Retinal pigment epithelial cell (primary cell): ENCODE data around the gene GPS1.
A peak's percentile ranks its signal among the peaks of the same experiment; 100 is the strongest.

ENCODE experiments used
- DNase-seq: peaks from one replicate; pipeline ENCODE4 v3.0.0-alpha.2; 2010; ENCODE audit warnings: low read depth
- H3K4me3 ChIP-seq: 2 replicates; pipeline ENCODE4 v1.5.1; 2011; ENCODE audit warnings: mild to moderate bottlenecking, low read length, control low read depth, moderate library complexity
- TF ChIP-seq, protein P1 (sequence below): conservative IDR thresholded peaks from 2 replicates; pipeline ENCODE4 v1.5.1; 2011; ENCODE audit warnings: low read depth, low read length, control low read depth, inconsistent platforms

Gene GPS1

DNA sequence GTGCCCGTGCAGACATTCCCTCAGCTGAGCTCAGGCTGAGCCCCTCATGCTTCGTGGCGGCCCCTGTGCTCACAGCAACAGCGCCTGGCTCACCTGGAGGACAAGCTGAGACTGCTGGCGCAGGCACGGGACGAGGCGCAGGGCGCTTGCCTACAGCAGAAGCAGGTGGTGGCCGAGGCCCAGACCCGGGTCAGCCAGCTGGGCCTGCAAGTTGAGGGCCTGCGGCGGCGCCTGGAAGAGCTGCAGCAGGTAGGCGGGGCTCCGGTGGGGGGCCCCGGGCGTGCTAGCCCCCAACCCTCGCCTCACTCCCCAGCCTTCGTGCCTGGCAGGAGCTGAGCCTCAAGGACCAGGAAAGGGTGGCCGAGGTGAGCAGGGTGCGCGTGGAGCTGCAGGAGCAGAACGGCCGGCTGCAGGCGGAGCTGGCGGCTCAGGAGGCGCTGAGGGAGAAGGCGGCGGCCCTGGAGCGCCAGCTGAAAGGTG, 21.7 kb upstream of the GPS1 start:
- TF ChIP-seq, protein P1, sequence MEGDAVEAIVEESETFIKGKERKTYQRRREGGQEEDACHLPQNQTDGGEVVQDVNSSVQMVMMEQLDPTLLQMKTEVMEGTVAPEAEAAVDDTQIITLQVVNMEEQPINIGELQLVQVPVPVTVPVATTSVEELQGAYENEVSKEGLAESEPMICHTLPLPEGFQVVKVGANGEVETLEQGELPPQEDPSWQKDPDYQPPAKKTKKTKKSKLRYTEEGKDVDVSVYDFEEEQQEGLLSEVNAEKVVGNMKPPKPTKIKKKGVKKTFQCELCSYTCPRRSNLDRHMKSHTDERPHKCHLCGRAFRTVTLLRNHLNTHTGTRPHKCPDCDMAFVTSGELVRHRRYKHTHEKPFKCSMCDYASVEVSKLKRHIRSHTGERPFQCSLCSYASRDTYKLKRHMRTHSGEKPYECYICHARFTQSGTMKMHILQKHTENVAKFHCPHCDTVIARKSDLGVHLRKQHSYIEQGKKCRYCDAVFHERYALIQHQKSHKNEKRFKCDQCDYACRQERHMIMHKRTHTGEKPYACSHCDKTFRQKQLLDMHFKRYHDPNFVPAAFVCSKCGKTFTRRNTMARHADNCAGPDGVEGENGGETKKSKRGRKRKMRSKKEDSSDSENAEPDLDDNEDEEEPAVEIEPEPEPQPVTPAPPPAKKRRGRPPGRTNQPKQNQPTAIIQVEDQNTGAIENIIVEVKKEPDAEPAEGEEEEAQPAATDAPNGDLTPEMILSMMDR: no peak
- DNase-seq: no peak
- H3K4me3 ChIP-seq: no peak overlapping the region

DNA sequence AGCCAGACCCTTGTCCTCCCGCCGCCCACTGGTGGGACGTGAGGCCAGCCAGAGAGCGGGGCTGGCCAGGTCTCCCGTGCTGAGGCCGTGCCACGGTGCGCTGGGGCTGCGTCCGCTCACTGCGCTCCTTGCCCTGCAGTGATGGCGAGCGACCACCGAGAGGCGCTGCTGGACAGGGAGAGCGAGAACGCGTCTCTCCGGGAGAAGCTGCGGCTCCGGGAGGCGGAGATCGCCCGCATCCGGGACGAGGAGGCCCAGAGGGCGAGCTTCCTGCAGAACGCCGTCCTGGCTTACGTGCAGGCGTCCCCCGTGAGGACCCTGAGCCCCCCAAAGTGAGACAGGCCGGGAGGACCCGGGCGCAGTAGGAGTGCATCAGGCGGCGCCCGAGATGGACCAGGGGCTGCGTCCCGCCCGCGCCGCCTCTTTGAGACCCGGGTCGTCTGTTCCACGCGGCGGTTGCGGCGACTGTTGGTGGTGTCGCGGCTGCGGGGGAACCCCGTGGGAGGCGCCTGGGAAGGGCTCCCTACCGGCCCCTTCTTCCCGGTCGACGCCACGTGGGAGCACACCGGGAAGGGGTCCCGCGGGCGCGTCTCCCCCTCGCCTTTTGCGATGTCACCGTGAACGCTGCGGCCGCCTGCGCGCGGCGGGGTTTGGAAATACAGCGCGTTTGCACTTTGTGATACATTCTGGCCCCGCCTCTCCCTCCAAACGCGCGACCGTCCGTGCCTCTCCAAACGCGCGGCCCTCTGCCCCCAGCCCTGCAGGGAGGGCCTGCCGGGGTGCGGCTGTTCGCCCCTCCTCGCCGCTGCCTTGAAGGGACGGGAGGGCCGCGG, 21.0 kb upstream of the GPS1 start:
- H3K4me3 ChIP-seq: peak overlapping the region; percentile 49
- DNase-seq: peak; percentile 34
- TF ChIP-seq, protein P1: peak; percentile 67

DNA sequence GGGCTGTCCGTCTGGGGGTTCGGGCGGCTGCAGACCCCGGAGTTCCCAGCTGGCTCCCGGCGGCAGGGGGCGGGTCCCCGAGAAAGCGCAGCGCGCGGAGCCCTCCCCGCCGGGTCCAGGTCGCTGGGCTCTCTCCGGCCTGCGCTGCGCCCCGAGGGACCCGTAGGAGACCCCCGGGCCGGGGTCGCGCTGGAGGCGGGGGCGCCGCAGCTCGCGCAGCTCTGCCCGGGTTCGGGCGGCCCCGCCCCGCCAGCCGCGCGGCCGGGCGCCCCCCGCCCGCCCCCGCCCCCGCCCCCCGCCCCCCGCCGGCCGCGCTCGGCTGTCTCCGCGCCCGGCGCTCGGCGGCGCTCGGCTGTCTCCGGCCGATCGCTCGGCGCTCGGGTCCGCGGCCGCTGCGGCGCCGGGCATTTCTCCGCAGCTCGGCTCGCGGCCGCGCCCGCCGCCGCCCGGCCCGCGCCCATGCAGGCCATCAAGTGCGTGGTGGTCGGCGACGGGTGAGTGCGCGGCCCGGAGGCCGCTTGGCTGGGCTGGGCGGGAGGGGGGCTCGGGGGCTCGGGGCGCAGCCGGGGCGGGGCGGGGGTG, 20.3 kb upstream of the GPS1 start, which contains the start of gene RAC3:
Gene RAC3 (plus strand): TSS at position 376 of the 582 bp plus-strand sequence. CDS start 84 bp downstream, at position 460.
- TF ChIP-seq, protein P1: no peak
- peak within 1 kb of the TSS; percentile 50 for H3K4me3 ChIP-seq
- no peak for DNase-seq

DNA sequence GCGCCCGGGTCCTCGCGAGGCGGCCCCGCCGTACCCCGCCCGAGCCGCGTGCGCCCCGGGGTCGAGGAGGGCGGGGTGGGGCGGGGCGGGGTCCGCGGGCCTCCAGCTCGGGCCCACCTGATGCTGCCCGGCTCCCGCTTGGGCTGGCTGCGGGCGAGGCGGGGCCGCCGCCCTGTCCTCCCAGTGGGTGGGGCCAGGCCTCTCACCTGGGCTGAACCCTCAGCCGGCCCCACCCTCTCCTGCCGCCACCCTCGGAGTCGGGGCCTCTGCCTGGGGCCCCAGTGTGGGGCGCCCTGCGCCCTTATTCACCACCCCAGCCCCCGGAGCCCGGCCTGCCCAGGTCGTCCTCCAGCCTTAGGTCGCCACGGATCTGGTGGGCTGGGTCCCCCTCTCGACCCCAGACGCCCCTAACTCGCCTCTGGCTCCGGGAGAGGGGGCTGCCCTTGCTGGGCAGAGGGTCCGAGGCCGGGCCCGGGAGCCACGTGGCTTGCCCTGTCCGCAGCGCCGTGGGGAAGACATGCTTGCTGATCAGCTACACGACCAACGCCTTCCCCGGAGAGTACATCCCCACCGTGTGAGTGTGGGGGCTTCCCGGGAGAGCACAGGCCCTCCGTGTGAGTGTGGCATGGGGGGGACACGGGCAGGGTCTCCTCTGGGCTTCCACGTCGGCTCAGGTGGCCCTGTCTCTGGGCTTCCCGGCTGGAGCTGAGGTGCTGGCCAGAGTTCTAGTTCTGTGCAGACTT, 19.6 kb upstream of the GPS1 start:
- peak overlapping the region; percentile 50 for H3K4me3 ChIP-seq
- TF ChIP-seq, protein P1: no peak
- no peak for DNase-seq

DNA sequence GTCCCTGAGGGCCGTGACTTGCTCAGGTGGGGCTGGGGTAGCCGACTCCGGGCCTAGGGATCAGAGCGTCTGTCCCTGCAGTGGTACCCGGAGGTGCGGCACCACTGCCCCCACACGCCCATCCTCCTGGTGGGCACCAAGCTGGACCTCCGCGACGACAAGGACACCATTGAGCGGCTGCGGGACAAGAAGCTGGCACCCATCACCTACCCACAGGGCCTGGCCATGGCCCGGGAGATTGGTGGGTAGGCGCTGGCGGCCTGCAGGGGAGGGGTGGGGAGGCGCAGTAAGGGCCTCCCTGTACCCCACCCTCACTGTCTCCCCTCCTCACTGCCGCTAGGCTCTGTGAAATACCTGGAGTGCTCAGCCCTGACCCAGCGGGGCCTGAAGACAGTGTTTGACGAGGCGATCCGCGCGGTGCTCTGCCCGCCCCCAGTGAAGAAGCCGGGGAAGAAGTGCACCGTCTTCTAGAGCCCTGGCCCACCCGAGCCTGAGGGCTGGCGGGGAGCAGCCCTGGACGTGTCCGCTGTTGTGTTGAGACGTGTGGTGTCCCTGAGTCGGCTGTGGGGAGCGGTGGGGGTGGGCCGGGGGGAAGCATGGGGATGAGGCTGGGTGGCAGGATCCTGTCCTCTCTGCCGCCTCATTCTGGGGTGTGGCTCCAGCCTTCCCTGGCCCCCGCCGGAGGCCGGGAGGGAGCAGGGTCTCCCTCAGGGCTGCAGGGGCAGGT, 18.2 kb upstream of the GPS1 start:
- no peak overlapping the region for H3K4me3 ChIP-seq
- DNase-seq: no peak
- TF ChIP-seq, protein P1: no peak

DNA sequence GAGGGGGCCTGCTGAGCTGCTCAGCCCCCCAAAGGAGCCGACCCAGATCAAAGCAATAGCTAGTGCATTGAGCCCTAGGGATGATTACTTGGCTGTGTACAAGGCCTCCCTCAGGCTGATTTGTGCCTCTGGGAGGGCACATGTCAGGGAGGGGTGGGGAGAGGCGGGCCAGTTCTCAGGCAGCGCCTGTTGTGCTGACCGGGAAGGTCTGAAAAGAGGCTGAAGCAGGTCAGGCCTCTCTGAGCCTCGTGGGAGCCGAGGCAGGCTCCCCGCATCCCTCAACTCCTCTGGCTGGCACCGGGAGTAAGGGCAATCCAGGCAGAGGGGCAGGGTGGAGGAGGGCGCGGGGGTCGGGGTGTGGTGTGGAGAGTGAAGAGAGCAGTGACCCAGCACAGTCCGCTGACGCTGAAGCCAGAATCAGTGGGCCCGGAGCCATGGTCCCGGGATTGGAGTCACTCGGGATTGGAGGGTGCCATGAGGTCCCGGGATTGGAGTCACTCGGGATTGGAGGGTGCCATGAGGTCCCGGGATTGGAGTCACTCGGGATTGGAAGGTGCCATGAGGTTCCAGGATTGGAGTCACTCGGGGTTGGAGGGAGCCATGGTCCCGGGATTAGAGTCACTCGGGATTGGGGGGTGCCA, 17.2 kb upstream of the GPS1 start:
- H3K4me3 ChIP-seq: no peak overlapping the region
- TF ChIP-seq, protein P1: no peak
- no peak for DNase-seq
